NCI-H2081 (cell line): ENCODE results near the gene TUBGCP2.

Source experiments
- DNase-seq, 2 experiments: peaks; one replicate each; lab custom pipeline; 2025; lab: John Stamatoyannopoulos, UW

Gene TUBGCP2

DNA sequence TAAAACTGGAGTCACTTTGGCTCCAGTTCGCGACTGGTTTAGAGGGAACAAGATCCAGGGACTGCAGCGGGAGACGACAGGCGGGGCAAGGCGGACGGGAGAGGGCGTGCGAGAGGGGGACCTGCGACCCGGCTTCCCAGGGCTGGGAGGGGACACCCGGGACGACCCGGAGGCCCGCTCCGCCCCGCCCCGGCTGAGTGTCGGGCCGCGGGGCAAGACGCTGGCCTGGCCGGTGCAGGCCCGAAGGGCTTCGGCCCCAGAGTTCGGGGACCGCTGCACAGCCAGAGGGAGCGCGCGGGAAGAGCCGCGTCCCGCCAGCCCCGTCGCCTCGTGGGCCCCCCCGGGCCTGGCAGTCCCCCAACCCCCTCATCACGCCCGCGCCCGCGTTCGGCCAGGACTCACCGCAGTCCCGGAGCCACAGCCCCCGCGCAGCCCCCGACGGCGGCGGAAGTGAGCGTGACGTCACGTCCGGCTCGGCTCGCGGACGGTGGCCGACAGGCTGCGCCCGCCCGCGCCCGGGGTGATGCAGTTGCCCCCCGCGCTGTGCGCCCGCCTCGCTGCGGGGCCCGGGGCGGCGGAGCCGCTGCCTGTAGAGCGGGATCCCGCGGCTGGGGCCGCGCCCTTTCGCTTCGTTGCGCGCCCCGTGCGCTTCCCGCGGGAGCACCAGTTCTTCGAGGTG, at the start of gene TUBGCP2, which contains the start of gene ZNF511:
Gene TUBGCP2, minus strand, starts transcription at position 452 of the 679 bp plus-strand sequence. CDS start 5,931 bp downstream, outside the sequence.
Gene ZNF511, plus strand, starts transcription at position 494 of the 679 bp plus-strand sequence. Its CDS starts 30 bp downstream, at position 524.
- peak; percentile 44 to 72 for DNase-seq

DNA sequence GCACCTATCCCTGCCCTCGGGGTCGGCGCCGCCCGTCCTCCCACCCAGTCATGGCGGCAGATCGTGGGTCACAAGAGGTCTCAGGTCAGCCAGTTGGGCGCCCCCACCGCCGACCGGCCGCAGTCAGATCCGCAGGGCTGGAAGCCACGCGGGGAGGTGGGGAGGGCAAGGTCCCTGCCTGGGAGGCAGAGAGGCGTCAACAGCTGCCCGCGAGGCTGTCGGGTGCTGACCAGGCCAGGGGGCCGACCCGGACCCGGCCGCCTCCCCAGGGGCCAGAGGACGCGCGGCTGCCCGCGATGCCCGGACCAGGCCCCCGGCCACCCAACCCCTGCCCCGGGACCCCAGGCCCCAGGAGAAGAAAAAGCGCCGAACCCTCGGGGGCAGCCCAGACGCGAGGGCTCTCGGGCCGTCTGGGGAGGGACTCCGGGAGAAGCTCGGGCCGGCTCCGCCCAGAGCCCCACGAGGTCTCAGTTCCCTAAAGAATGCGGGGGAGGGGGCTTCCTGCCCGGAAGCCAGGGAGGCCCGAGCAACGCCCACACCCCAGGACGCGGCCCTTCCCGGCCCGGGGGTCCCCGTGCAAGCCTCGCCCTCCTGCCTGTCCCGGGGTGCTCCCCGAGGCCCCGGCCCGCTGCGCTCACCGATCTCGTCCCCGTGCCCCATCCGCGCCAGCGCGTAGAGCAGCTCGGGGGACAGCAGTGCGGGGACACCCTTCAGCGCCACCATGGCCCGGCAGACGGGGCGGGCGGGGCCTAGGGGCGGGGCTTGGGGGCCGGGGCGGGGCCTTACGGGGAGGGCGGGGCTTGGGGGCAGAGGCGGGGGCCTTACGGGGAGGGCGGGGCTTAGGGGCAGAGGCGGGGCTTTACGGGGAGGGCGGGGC, 48.9 kb upstream of the TUBGCP2 start, which contains the start of gene FUOM:
Gene FUOM, minus strand, starts transcription at position 735 of the 877 bp plus-strand sequence. Its CDS starts 12 bp downstream, at position 723.
- no peak for DNase-seq

DNA sequence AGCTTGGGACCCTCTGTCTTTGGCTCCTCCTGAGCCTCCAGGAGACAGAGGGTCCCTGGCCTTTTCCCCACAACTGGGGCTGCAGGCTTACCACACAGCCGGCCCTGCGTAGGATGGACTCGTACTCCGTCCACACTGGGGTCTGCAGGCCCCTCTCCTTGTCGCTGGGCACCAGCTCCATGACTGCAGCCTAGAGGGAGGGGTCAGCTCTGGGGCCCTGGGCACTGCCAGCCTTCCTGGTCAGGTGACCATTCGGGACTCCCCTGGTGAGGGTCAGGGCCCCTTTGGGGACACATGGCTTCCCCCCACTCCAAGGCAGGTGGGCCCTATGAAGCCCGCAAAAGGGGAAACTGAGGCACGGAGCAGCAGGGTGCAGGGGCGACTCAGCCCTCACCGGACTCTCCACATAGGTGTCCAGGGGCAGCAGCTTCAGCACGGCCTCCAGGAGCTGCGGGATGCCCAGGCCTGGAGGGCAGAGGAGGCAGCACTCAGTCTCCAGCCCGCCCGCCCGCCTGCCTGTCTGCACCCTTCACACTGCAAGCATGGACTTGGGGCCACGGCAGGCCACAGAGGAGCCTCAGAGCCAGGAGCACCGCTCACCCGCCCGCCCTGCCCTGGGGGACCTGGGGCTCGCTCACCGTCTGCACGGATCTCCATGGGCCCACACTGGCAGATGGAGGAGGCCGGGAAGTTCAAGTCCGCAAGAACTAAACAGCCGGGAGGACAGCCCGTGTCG, 48.0 kb upstream of the TUBGCP2 start:
- no peak for DNase-seq

GRCh38 chr10:133355991-133356390, 47.3 kb upstream of the TUBGCP2 start:
- DNase-seq, result no peak

- DNase-seq, result no peak
These were observed 46.6 kb upstream of the TUBGCP2 start for GRCh38 chr10:133355266-133355665.

GRCh38 chr10:133354672-133355240, 46.1 kb upstream of the TUBGCP2 start:
- DNase-seq, result no peak

- DNase-seq, result no peak
These were observed 45.4 kb upstream of the TUBGCP2 start for GRCh38 chr10:133353988-133354605.

GRCh38 chr10:133353202-133353959, 44.7 kb upstream of the TUBGCP2 start:
- no peak for DNase-seq

DNA sequence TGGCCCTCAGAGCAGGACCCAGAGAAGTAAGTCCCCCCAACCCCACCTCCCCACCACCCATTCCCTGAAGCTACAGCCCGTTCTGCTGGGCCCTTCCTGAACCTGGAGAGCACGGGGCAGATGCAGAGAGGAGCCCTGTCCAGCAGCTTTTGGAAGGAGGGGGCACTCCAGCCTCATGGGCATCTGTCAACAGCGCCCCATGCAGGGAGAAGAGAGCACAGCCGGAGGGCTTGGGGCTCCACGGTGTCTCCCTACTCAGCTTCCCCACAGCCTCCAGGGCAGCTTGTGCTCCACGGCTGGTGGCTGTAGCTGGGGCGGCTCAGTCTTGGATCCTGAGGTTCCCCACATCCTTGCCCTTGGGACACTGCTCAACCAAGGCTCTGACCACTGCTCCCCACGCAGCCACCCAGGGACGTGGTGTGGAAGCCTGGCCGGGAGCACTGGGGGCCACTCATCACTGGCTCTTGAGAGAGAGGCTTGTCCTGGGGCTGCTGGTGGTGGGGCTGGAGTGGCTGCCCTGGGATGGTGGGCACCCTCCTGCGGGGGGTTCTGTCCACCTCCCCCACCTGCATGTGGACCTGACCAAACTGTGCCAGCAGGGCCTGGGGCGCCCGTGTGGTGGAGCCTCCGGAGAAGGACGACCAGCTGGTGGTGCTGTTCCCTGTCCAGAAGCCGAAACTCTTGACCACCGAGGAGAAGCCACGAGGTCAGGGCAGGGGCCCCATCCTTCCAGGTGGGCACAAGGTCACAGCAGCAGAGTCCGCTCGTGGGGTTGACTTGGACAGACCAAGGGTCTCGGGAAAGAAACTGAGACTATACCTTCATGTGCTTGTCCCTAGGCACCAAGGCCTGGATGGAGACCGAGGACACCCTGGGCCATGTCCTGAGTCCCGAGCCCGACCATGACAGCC, 43.0 kb upstream of the TUBGCP2 start:
- DNase-seq, result no peak

DNA sequence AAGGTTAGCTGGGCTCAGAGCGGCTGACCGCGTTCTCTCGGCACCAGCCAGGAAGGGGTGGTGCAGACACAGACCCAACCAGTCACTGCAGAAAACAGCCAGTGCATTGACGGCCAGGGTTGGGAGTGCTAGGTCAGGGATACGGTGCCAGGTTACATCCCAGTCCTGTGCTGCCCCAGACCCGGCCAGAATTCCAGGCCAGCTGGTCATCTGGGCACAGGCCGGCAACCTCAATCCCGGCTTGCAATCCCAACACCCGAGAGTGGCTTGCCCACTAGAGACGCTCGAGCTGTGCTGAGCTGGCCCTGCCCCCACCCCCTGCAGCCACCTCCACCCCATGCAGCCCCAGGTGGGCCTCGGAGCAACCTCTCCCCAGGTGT, 42.3 kb upstream of the TUBGCP2 start:
- DNase-seq, result no peak

- no peak for DNase-seq
These were observed 41.7 kb upstream of the TUBGCP2 start for GRCh38 chr10:133350283-133350949.

DNA sequence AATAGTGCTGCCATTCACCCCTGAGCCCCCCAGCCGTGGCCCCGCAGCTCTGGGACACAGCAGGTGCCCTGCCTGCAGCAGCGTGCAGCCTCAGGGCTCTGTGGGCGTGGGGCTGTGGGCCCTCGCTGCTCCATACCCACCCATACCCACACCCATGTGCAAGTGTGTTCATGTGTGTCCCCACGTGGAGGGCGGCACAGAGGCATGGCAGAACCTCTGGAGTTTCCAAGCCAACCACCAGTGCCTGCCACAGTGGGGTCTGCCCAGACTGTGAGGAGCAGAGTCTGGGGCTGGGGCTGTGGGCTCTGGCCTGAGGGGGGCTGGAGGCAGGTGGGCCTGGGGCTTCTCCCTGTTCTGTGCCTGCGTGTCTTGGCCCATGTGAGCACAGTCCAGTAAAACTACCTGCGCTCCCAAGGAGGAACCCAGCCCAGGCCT, 40.9 kb upstream of the TUBGCP2 start:
- no peak for DNase-seq

- DNase-seq, result no peak
These were observed 40.5 kb upstream of the TUBGCP2 start for GRCh38 chr10:133349160-133349568.

GRCh38 chr10:133347710-133348517, 39.2 kb upstream of the TUBGCP2 start:
- DNase-seq, result no peak

DNA sequence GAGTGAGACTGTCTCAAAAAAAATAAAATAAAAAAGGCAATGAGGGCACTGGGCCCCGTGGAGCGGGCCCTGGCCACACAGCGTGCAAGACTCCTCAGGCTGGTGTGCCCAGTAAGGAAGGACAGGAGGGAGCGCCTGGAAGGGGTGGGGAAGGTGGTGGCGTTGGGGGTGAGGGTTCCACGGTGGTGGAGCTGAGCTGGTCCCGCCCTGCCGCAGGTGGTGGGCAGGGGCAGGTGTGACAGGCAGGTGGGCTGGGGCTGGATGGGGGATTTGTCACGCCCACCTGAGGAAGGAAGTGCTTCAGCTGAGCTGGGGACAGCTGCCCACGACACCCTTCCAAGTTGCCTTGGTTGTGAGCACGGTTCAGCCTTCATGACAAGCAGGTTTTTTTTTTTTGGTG, 37.7 kb upstream of the TUBGCP2 start:
- DNase-seq, result no peak

- DNase-seq, result no peak
These were observed 35.6 kb upstream of the TUBGCP2 start for GRCh38 chr10:133344236-133344635.

DNA sequence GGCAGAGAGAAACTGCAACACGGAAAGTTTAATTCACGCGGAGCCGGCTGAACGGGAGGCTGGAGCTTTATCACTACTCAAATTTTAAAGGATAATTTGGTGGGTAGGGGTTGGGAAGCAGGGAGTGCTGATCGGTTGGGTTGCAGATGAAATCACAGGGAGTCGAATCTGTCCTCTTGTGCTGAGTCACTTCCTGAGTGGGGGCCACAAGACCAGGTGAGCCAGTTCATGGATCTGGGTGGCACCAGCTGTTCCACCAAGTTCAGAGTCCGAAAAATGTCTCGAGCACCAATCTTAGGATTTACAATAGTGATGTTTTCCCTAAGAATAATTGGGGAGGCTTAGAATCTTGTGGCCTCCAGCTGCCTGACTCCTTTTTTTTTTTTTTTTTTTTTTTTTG, 34.9 kb upstream of the TUBGCP2 start:
- no peak for DNase-seq

- DNase-seq, result no peak
These were observed 34.3 kb upstream of the TUBGCP2 start for GRCh38 chr10:133342942-133343341.
